Measurements from ENCODE around the gene TNNI3.
A peak's percentile ranks its signal among the peaks of the same experiment; 100 is the strongest.

TNNI3 gene

GRCh38 chr19:55157064-55157908, at the start of gene TNNI3:
Gene TNNI3, minus strand, starts transcription at chr19:55157732. Its CDS starts 143 bp downstream, at chr19:55157589.
- DNase-seq, result no peak

GRCh38 chr19:55206664-55207500, 49.4 kb upstream of the TNNI3 start:
- DNase-seq, result peak in 35 of 58 donors; percentile 4 to 79 (median 36)

GRCh38 chr19:55202199-55202598, 44.7 kb upstream of the TNNI3 start:
- DNase-seq, result peak in 1 of 58 donors; percentile 2

GRCh38 chr19:55199620-55200204, 42.2 kb upstream of the TNNI3 start:
- DNase-seq, result no peak

- DNase-seq, result no peak
Measured at GRCh38 chr19:55198651-55199050, 41.1 kb upstream of the TNNI3 start.

GRCh38 chr19:55197528-55197927, 40.0 kb upstream of the TNNI3 start:
- DNase-seq, result peak in 1 of 58 donors; percentile 14

- DNase-seq, result no peak
Measured at GRCh38 chr19:55196803-55197202, 39.3 kb upstream of the TNNI3 start.

- peak in 44 of 58 donors; percentile 2 to 80 (median 44) for DNase-seq
Measured at GRCh38 chr19:55193481-55193880, 35.9 kb upstream of the TNNI3 start.

GRCh38 chr19:55189403-55189835, 31.9 kb upstream of the TNNI3 start:
- peak in 46 of 58 donors; percentile 5 to 80 (median 44) for DNase-seq

GRCh38 chr19:55188625-55189024, 31.1 kb upstream of the TNNI3 start:
- DNase-seq, result no peak

- DNase-seq, result no peak
Measured at GRCh38 chr19:55186080-55186479, 28.5 kb upstream of the TNNI3 start.

- DNase-seq, result no peak
Measured at GRCh38 chr19:55181740-55182139, 24.2 kb upstream of the TNNI3 start.

GRCh38 chr19:55179606-55180484, 22.3 kb upstream of the TNNI3 start, which contains the start of gene SYT5:
Gene SYT5, minus strand, starts transcription at chr19:55180289. Its CDS starts 1,248 bp downstream, at chr19:55179041.
- peak in 23 of 58 donors; percentile 5 to 65 (median 26) for DNase-seq

GRCh38 chr19:55178781-55179599, 21.5 kb upstream of the TNNI3 start:
- peak; percentile 39 to 93 (median 83) for DNase-seq

GRCh38 chr19:55176076-55176475, 18.5 kb upstream of the TNNI3 start:
- DNase-seq, result no peak

- DNase-seq, result peak in 10 of 58 donors; percentile 1 to 27 (median 12)
Measured at GRCh38 chr19:55175117-55175867, 17.8 kb upstream of the TNNI3 start.

GRCh38 chr19:55174425-55175116, 17.0 kb upstream of the TNNI3 start:
- DNase-seq, result peak in 3 of 58 donors; percentile 7 to 26 (median 10)
